Ishikawa (cell line): Measurements from ENCODE around the gene WNT4.

Experiments used
- CREB1 ChIP-seq: IDR thresholded peaks from 2 replicates; pipeline ENCODE4 v1.6.1; 2012; ENCODE audit warnings: low read depth
- REST ChIP-seq: IDR thresholded peaks from 2 replicates; pipeline ENCODE4 v1.6.1; 2012; ENCODE audit warnings: low read depth, mild to moderate bottlenecking
- TCF12 ChIP-seq: IDR thresholded peaks from 2 replicates; pipeline ENCODE4 v1.6.1; 2012; ENCODE audit warnings: low read depth
- TEAD4 ChIP-seq: IDR thresholded peaks from 2 replicates; pipeline ENCODE4 v1.6.1; 2012

- TF ChIP-seq REST: no peak
- TF ChIP-seq TCF12: no peak
- no peak for TF ChIP-seq TEAD4
- no peak for TF ChIP-seq CREB1
Measured at GRCh38 chr1:22118291-22118992, 24.5 kb downstream of the WNT4 start.
